ENCODE data around the gene ANKH.

DNA sequence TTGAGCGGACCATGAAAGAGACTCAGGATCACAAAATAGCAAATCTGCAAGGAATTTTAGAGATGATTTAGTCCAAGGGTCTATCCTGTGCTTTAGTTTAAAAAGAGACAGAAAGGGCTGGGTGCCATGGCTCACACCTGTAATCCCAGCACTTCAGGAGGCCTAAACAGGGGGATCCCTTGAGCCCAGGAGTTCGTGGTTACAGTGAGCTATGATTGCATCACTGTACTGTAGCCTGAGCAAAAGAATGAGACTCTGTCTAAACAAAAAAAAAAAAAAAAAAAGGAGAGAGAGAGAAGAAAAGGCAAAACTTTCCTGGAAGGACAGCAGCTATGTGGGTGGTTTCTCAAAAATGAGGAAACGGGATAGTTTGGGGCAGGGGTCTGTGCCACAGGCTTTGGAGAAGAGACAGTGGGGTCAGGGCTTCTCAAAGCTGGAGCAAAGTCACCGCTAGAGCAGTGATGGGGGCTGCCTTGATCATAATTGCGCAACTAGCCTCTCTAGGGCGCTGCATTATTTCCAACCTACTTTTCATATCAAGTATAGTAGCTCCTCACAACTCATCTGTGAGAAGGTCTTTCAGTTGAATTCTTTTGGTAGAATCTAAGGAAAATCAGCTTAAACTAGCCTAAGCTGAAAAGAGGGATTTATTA lies 8.5 kb upstream of the ANKH start:
- TF ChIP-seq, protein P1, sequence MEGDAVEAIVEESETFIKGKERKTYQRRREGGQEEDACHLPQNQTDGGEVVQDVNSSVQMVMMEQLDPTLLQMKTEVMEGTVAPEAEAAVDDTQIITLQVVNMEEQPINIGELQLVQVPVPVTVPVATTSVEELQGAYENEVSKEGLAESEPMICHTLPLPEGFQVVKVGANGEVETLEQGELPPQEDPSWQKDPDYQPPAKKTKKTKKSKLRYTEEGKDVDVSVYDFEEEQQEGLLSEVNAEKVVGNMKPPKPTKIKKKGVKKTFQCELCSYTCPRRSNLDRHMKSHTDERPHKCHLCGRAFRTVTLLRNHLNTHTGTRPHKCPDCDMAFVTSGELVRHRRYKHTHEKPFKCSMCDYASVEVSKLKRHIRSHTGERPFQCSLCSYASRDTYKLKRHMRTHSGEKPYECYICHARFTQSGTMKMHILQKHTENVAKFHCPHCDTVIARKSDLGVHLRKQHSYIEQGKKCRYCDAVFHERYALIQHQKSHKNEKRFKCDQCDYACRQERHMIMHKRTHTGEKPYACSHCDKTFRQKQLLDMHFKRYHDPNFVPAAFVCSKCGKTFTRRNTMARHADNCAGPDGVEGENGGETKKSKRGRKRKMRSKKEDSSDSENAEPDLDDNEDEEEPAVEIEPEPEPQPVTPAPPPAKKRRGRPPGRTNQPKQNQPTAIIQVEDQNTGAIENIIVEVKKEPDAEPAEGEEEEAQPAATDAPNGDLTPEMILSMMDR (IDR thresholded peaks at IDR 0.05) = no peak
- TF ChIP-seq POLR2A (IDR thresholded peaks at IDR 0.05) = no peak
